Upper lobe of left lung (tissue), 4 donors: ENCODE measurements around the gene CBLB.

Experiments
- EP300 ChIP-seq, 4 donors: sonication (generic); formaldehyde crosslinking; IDR thresholded peaks; one replicate each; pipeline ENCODE4 v1.5.1; 2017; ENCODE audit warnings: antibody characterized with exemption in 4 of 4, control low read depth in 2 of 4
- POLR2A ChIP-seq, 4 donors: fragments of 450-650 bp; IDR thresholded peaks; one replicate each; pipeline ENCODE4 v1.5.1; 2016 to 2017; ENCODE audit warnings: antibody characterized with exemption in 4 of 4, mild to moderate bottlenecking in 2 of 4
- POLR2AphosphoS5 ChIP-seq, 2 donors: sonication (generic); formaldehyde crosslinking; IDR thresholded peaks; one replicate each; pipeline ENCODE4 v1.5.1; 2017; ENCODE audit warnings: antibody characterized with exemption in 2 of 2
- TF ChIP-seq, protein P1 (sequence below), 6 experiments: fragments of 450-650 bp in 4 of 6; fragments of 200-600 bp in 2 of 6; sonication (generic) in 2 of 6; IDR thresholded peaks; one replicate each; pipeline ENCODE4 v1.5.1; 2016 to 2019; ENCODE audit warnings: antibody characterized with exemption in 6 of 6

DNA sequence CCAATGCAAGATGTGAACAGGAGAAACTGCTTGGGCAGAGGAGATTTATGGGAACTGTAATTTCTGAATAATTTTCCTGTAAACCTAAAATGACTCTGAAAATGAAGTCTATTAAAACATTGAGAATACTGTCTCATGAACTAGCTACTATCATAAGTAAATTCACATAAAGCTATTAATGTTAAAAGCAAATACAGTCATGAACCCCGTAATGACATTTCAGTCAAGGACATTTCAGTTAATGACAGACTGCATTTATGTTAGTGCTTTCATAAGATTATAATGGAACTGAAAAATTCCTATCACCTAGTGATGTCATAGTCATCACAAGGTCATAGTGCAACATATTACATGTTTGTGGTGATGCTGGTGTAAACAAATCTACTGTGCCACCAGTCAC, 17.2 kb downstream of the CBLB start:
- TF ChIP-seq, protein P1, sequence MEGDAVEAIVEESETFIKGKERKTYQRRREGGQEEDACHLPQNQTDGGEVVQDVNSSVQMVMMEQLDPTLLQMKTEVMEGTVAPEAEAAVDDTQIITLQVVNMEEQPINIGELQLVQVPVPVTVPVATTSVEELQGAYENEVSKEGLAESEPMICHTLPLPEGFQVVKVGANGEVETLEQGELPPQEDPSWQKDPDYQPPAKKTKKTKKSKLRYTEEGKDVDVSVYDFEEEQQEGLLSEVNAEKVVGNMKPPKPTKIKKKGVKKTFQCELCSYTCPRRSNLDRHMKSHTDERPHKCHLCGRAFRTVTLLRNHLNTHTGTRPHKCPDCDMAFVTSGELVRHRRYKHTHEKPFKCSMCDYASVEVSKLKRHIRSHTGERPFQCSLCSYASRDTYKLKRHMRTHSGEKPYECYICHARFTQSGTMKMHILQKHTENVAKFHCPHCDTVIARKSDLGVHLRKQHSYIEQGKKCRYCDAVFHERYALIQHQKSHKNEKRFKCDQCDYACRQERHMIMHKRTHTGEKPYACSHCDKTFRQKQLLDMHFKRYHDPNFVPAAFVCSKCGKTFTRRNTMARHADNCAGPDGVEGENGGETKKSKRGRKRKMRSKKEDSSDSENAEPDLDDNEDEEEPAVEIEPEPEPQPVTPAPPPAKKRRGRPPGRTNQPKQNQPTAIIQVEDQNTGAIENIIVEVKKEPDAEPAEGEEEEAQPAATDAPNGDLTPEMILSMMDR (IDR thresholded peaks at IDR 0.05): no peak
- TF ChIP-seq POLR2A (IDR thresholded peaks at IDR 0.05) (no peak), POLR2AphosphoS5 (IDR thresholded peaks at IDR 0.05) (no peak), EP300 (IDR thresholded peaks at IDR 0.05) (no peak)
